Measurements from ENCODE around the gene GRIK1. TPM values are rescaled to one million over a fixed set of nuclear protein-coding genes. Genes with fewer than 3 reads are reported as not detected.

GRIK1 gene
- total RNA-seq, 1 experiment from 2014 or later: not detected

DNA sequence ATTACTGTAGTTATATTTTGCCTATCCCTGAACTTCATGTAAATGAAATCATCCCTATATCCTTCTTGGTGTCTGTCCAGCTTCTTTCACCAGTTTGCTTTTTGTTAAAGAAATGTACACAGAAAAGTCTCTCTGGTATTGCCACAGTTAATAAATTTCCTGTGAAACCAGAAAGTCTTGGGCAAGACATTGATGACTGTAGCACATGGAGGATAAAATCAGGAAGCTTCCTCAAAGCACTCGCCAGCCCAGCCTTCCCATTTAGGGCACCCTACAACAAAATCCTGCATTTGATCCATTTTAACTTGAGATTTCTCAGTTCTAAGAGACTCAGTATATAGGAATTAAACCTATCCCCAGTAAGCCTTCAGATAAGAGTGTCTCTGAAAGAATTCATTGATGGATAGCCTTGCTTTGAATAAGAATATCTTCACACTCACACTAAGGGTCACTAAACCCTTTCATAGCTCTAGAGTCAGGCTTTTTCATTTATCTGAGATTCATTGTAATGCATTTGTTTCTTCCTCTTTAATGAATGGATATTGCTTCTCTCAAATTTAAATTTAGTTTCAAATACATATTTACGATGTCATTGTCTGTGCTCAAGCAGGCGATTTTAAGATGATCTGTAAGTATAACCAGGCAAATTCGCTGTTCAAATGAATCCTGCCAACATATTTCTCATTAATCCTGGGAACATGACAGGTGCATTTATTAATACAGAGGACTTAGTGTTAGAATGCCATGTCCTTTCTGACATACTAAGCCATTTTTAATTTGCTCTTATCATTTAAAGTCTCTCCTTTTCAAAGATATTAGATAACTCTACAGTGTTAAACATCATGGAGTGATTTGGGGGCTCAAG is 153.1 kb downstream of the GRIK1 start:
- no peak for DNase-seq (ENCODE audit: low read depth)

DNA sequence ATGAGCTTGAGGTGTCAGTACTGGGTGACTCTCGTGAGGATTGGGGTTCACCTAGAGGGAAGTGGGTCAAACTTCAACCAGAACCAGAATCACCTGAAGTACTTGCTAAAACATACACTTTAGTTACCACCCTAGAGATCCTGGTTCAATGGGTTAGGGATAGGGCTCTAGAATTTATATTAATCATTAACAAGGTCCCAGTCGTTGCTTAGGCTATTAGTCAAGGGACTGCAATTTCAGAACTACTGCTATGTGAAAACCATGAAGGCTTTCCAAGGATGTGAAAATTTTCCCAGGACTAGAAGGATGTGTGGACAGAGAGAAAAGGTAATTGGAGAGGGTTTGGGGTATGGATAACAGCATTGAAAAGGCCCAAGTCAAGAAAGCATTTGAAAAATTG is 162.6 kb downstream of the GRIK1 start:
- DNase-seq (ENCODE audit: low read depth): no peak

DNA sequence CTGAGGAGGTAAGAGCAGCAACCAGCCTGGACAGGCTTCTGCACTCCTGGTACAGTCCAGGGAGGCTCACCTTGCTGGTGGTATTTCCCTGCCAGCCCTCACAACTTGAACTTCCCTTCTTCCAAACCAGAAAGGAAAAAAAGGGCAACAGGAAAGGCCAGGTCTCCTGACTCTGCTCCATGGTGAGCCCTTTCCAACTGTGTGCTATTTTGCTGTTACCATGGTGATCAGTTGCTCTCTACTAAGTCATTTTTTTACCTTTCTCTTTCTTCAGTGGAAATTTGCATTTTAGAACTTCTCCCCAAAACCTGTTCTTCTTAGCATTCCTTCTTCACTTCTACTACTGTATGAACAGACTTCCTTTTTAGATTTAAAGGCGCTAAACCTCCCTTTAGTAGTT is 164.3 kb downstream of the GRIK1 start:
- no peak for DNase-seq (ENCODE audit: low read depth)

DNA sequence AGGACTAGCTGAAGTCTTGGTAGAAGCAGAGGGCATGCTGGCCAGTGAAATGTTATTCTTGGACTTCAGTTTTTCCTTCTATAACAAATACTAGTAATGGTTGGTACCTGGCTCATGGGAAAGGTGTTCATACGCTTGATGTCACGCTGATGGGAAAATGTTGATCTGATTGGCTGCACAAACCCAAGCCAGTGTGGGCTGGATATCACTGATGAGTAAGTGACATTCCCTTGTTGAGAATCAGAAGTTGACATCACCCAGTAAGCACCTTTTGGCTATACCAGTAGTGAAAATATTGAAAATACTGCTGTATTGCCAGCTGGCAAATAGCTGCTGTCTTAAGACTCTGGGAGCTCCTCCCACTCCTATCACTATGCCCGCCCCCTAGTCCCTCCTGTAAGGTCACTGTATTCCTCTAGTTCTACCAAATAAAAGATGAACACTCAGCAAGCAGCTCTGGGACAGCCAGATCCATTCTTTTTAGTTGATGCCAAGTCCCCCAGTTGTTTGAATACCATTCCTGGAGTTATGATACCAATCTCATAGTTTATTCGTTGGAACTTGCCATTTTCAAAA is 168.2 kb downstream of the GRIK1 start:
- DNase-seq (ENCODE audit: low read depth): no peak

DNA sequence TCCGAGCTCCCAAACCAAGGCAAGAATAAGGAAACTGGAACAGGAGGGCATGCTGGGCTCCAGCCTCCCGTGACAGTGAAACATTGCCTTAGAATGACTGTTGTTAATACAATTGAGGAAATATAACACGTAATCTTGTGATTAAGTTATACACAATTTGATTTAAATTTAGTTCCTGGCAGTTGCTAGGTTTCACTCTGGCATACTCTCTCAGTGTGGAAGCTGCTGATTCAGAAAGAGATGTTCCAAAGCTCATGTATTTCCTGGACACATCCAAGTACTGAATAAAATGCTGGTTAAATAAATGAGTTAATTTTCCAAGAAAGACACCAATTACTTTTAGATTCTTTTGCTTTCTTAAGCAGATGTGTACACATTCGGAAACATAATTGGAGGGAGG is 176.1 kb downstream of the GRIK1 start:
- DNase-seq (ENCODE audit: low read depth): no peak

DNA sequence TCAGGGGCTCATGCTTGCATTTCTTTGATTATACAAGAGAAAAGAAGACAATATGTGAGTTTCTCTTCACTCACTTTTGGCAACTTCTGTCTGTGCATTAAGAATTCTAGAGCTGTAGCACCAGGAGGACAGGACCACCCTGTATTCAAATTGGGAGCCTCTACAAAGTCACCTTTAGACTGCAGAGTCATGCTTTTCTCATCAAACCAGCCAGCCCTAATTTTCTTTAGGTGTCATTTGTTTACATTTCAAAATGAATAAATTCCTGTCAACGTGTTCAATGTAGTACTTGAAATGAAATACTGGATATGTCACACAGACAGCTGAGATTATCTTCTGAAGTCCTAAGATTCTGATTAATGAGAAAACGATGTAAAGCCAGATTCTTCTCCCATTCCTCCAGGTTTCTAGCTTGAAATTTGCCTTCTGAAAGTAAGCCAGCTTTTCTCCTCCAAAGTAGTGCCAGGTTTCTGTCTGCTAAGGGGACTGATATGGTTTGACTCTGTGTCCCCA is 177.2 kb downstream of the GRIK1 start:
- DNase-seq (ENCODE audit: low read depth): no peak

DNA sequence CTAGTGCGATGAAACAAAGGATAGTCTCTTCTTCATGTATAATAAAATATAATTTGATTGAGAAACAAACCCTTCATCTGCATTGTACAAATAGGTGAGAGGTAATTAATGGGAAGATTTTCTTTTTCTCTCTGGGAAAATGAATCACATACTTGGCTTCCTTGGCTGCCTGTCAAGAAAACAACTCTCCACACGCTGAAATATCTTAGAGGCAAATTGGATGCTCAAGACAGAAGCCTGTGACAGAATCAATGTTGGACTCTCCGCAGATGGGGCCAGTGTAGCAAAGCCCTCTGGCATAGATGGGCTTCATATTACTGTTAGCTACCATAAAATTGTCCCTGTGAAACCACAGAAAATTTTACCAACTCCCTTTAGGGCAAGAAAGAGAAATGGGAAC is 186.6 kb downstream of the GRIK1 start:
- DNase-seq (ENCODE audit: low read depth): no peak

DNA sequence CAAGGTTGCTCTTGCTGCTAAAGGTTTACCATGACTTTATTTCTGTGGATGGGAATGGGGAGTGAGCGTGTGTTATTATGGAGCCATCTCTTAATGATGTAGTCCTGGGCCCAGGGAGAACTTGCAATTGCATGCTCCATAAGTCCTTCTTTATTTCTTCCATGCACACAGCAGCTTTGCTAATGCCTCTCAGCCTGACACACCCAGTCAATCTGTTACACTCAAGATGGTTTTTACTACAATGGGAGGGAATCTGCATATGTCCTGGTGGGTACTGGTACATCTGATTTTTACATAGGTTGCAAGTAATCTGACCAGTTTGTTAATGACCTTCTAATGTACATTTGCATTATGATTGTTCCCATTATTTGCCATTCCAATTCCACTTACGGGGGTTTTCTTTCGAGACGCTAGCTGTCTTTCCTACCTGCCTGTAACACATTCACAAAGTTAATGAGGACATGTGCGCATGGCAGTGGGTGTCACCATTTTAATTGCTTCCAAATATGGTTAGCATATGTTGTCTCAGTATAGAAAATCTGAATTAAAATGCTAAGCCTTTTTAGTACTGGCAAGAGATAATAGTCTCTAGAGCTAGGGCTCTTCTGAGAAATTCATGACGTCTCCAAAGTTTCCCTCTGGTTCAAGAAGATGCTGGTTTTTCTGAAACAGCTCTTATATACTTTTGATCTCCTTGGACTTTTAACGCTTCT is 188.2 kb downstream of the GRIK1 start:
- no peak for DNase-seq (ENCODE audit: low read depth)

DNA sequence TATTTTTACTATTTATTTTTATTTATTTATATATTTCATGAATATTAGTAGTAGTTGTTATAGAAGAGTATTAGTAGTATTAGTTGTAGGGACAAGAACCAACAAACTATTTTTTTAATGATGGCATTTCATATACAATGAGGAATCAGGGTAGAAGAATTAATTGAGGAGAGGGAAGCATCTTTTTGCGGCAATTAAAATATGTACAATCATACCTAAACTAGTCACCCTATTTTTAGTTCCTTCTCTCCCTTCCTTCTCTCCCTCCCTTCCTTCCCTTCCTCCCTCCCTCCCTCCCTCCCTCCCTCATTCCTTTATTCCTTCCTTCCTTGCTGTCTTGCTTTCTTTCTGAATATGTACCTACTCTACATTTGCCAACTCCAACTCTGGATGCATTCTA is 189.8 kb downstream of the GRIK1 start:
- DNase-seq (ENCODE audit: low read depth): no peak

DNA sequence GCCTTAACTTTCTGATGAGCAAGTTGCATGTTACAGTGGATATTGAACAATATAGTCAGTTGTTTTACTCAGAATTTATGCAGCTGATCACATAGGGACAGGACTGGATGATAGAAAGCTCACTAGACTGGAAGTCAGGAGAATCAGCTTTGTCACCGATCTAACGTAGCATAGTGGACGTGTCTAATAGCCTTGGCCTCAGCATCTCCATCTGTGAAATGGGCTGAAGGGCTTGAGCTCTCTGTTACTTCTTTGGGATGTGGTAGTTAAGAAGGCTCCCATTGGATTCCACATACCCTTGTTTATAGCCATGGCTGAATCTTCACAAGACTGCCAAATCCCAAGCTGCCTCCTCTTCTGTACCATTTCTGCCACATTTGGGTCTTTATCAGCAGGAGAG is 190.6 kb downstream of the GRIK1 start:
- DNase-seq (ENCODE audit: low read depth): no peak

DNA sequence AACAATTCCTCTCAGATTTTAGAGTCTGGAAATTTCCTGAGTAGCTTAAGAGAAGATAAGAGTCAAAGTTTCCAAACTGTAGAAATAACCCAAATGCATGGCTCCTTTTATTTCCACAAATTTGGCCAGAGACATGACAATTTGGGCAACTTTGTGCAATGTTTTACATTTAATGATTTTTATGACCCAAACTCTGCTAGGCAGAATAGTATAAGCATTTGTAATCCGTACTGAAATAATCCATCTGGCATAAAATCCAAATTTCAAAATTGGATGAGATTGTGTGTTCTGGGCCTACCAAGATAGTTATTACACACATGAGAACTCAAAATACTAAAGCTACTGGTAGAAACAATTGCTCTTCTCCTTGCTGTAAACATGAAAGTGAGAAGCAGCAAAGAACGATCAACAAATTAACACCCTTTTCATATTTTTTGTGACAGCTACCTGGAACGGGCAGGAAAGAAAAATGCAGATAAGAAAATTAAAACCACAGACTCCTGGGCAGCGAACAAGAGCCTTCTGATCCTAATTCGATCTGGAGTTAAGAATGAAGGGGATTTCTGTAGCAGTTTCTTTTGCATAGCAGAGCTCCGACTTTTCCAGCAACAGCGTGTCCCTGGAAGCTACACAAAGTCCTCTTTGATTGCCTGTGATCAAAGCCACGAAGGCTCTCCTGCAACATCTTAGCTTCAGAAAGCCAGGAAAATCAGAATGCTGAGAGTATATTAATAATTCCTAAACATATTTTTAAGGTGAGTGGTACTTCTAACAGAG is 191.2 kb downstream of the GRIK1 start:
- no peak for DNase-seq (ENCODE audit: low read depth)

DNA sequence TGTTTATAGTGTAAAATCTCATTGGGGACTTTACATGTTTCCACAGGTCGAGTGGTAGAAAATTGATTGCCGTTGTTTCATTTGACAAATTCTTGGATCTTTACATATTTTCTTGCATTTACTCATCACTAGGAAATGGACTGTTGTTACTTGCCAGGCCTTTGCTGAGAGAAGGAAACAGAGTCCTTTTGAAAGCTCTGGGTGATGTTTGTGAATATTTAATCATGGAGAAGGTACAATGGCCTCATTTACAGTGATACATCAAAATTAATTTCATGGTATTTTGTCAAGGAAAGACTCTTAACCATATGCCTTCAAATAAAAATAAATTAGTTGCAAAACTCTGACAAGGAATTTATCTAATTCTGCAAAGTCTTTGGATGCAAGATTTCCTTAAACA is 198.0 kb downstream of the GRIK1 start:
- DNase-seq (ENCODE audit: low read depth): no peak

DNA sequence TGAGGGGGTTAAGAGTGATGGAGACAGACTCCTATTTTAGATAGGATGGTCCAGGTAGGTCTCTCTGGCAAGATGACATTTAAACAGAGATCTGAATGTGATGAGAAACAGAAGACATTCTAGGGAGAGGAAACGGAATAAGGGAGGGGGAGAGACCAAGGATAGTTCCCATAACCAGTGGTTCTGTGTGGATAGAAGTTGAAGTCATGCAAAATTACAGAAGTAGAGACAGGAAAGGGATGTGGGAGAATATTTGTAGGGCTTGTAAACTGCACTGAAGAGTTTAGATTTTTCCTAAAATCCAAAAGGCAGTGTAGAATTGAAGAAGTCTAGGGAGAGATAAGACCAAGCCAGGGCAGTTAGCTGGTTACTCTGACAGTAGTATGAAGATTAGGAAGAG is 200.6 kb downstream of the GRIK1 start:
- no peak for DNase-seq (ENCODE audit: low read depth)

DNA sequence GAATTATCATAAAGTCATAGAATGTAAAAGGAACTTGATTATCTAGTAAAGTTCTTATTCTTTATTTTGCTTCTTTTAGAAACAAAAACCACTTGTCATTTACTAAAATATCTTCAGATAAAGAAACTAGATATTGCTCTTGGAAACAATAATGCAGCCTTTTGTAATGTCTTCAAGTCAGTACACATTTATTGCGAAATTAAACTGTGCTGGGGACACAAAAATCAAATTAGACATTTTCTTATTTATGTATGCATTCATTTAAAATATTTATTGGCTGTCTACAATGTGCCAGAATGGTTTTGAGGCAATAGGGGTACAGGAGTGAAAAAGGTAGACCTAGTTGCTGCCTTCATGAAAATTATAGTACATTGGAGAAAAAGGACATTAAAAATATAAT is 201.1 kb downstream of the GRIK1 start:
- DNase-seq (ENCODE audit: low read depth): no peak

DNA sequence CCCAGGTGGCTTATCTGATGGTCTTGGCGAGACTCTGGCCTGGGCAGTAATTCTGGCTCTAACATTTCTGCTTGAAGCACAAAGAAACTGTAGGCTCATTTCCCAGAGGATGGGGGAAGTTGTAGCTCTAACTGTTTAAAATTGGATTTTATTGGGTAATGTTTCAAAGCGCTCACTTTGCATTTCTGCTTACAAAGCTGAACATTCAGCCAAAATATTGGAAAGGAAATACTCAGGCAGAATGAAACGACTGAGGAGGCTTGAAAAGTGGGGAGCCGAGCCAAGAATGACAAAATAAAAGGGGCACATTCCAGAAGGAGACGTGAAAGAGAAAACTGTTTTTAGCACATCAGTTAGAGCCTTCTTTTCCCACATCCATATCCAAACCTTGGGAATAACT is 202.6 kb downstream of the GRIK1 start:
- DNase-seq (ENCODE audit: low read depth): no peak

DNA sequence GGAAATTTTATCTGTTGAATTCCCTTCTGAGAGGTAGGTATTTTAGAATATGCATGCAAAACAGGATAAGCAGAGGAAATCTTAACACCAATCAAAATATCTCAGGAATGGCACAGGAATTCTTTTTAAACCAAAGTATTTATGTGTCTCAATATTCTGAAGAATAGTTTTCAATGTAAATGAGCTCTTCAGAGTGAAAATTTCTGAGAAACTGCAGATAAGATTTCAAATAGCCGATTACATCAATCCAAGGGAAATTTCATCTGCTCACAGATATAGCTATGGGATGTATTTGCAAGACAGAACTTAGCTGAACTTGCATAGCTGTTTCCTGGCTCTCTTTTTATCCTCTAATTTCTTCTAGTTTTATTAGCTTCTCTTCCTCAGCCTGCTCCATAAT is 209.5 kb downstream of the GRIK1 start:
- DNase-seq (ENCODE audit: low read depth): no peak

DNA sequence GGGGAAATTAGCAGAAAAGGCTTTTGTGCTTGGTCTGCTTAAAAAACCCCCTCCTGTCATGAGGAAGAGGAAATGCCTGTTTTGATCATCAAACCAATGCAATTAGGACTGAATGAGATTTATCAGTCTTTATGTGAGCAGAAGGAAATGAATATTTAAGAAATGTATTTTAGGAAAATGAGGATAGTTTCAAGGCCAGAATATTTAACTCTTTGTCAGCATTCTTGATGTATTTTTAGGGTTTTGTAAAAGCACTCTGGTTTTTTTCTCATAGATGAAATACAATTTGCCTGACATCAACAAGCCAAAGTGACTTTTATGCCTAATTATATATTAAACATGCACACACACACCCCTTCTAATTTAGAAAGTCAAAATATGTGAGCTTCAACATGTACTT is 213.8 kb downstream of the GRIK1 start:
- DNase-seq (ENCODE audit: low read depth): no peak

DNA sequence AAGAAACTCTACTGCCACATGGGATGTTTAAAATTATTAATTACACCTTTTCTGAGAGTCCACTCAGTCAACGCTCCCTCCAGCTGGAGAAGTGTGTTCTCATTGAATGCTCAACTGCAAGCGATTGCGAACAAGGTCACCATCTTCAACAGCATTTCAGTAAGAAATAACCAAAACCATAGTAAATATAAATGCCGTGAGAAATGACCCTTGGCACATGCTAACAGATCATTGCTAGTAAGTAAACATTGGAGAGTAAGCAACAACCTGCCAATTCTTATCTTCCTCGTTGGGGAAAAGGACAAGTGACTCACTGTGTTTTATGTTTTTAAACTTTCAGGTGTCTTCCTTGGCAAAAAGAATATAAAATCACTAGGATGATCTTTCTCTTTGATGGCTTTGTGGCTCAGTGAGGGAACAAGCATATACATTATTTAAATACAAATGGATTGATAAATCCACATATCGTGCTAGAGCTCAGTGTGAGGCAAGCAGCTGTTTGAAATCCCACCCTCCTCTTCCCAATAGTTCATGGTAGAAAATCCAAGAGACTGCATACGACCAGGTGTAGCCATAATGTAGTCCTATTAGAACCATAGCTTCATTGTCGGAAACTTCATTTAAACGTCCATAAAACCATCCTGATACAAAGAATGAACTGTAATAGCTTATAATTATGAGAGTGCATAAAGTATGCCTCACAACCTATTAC is 214.6 kb downstream of the GRIK1 start:
- no peak for DNase-seq (ENCODE audit: low read depth)

DNA sequence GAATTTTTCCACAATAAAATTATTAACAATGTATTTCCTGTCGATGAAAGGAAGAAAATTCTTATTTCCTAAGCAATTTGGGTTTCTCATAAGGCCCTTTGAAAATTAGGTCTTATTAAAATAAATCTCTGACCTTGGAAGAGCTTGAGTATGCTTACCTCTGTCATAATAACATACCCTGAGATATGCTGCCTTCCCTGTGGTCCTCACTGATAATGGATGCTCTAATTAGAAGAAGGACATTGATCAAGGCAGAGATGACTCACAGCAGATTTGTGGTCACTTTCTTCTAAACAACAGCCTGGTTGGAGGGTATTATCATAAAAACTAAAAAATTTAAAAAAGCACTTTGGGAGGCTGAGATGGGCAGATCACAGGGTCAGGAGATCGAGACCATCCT is 217.8 kb downstream of the GRIK1 start:
- no peak for DNase-seq (ENCODE audit: low read depth)

DNA sequence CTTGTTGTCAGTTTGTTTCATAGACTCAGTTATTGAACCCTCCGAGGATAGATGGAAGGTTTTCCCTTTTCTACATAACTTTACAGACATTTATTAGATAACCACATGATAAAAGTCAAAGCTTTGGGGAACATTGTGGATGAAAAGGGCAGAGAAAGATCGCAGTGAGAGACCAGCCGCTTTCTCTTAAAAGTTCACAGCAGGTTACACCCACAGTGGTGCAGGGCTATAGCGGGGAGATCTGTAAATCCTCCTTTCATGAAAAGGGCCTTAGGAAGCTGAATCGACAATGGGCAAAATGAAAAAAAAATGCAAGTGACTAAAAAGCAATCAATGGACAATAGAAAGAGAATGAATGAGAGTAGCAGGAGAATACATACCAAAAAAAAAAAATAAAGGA is 218.6 kb downstream of the GRIK1 start:
- DNase-seq (ENCODE audit: low read depth): no peak

DNA sequence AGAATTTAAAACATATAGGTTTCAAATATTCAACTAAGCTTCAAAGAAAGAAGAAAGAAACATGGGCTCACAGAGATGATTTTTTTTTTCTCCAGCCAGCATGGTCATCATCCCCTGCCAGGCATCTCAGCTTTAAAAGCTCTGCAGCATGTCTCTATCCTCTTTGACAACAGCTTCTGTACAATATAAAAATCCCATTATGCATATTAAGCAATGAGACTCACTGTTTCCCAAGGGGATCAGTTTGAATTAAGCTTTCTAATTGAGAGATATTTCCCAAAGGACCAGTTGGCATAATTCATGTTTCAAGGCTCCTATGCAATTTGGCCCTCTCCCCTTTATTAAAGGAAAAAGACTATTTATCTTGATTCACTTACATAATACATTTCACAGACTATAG is 220.3 kb downstream of the GRIK1 start:
- DNase-seq (ENCODE audit: low read depth): no peak

Measured in RPMI7951 (cell line).